HG03565 (cell line): ENCODE results near the gene ELK3.

Source experiments
- ATAC-seq: cut with Tn5 transposase; IDR thresholded peaks from one replicate; pipeline ENCODE4 v1.9.1; 2021; ENCODE audit warnings: mild to moderate bottlenecking, moderate library complexity; ENCODE audit not compliant: unreplicated experiment

The ELK3 gene

GRCh38 chr12:96256672-96257361 lies 62.6 kb downstream of the ELK3 start:
- no peak for ATAC-seq

DNA sequence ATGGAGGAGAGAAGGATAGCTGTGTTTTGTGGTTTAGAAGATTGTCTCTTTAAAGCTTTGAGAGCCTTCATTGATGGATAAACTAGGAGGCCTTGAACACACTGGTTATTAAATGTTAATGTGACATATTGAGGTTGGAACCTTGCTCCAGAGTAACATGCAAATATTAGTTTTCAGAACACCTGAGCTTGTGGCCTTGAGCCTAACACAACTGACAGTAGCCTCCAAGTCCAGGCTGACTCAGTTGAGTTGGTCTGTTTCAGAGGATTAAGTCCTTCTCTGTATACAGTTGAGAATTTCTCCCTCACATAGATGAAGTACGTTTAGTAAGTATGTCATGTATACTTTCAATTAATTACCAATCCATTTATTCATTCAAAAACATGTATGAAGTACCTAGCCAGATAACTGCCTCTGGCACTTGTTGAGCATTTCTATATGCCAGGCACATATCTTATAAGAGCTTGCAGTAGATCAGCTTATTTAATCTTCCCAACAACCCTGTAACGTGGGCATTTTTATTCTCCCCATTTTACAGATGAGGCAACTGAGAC lies 63.5 kb downstream of the ELK3 start:
- no peak for ATAC-seq

- ATAC-seq = no peak
Measured at GRCh38 chr12:96258104-96258961, 64.2 kb downstream of the ELK3 start.

DNA sequence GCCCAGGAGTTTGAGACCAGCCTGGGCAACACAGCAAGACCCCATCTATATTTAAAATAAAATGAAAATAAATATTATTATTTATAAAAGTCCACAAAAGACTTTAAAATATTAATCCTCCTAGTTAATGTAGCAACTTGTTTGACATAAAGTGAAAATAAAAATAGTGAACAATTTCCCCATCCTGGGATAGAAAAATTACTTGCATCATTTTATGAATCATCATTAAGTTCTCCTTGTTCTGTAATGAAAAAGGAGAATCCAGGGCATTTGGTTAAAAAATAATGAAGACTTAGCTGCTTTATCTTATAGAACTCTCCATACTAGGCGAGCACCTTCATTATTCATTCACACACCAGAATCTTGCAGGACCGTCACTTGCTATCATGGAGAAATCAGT lies 66.1 kb downstream of the ELK3 start:
- ATAC-seq = no peak

- ATAC-seq = no peak
Measured at GRCh38 chr12:96260644-96261043, 66.5 kb downstream of the ELK3 start.

GRCh38 chr12:96261557-96261956 lies 67.4 kb downstream of the ELK3 start:
- no peak for ATAC-seq

GRCh38 chr12:96263449-96263902 lies 69.3 kb downstream of the ELK3 start:
- ATAC-seq = no peak

DNA sequence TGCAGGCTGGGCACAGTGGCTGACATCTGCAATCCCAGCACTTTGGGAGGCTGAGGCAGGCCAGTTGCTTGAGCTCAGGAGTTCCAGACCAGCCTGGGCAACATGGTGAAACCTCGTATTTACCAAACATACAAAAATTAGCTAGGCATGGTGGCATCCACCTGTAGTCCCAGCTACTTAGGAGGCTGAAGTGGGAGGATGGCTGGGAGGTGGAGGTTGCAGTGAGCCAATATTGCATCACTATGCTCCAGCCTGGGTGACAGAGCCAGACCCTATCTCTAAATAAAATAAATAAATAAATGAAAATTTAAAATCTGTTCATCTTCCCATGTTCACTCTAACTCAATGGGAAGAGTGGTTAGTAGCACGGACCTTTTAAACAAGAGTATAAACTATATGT lies 71.2 kb downstream of the ELK3 start:
- ATAC-seq = no peak

- no peak for ATAC-seq
Measured at GRCh38 chr12:96265836-96266235, 71.7 kb downstream of the ELK3 start.

- ATAC-seq = peak; percentile 45
Measured at GRCh38 chr12:96266238-96266637, 72.1 kb downstream of the ELK3 start.

GRCh38 chr12:96271469-96272199 lies 77.5 kb downstream of the ELK3 start:
- no peak for ATAC-seq

GRCh38 chr12:96274331-96274730 lies 80.2 kb downstream of the ELK3 start:
- ATAC-seq = peak; percentile 59

- no peak for ATAC-seq
Measured at GRCh38 chr12:96285158-96285557, 91.0 kb downstream of the ELK3 start.

GRCh38 chr12:96289067-96289466 lies 94.9 kb downstream of the ELK3 start:
- ATAC-seq = no peak

DNA sequence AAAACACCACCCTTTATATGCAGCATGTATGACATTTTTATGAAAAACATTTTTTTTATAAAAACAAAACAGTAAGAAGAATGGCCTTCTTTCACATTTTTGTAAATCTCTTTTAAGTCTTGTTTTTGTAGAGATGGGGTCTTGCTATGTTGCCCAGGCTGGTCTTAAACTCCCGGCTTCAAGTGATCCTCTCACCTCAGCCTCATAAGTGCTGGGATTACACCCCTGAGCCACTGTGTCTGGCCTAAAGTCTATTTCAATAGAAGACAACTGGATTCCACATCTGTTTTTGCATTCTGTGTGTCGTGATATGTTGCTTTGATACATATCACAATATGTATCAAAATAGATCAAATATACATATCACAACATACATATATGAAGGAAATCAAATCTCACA lies 98.9 kb downstream of the ELK3 start:
- ATAC-seq = no peak

DNA sequence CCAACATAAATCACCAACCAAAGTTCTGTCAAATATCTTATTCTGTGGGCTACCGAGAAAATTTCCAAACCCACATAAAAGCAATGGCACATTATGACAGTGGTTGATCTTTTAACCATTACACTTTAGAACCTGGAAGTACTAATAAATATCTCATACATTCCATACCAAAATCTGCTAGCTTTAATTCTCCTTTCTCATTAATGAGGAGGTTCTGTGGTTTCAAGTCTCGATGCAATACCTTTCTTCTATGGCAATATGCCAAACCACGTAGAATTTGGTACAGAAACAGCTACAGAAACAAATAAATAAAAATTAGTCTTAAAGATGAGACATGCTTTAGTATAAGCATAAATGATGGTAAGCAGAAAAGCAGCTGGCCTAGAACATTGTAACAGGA lies 100.7 kb downstream of the ELK3 start:
- no peak for ATAC-seq

GRCh38 chr12:96295532-96296160 lies 101.5 kb downstream of the ELK3 start:
- no peak for ATAC-seq

DNA sequence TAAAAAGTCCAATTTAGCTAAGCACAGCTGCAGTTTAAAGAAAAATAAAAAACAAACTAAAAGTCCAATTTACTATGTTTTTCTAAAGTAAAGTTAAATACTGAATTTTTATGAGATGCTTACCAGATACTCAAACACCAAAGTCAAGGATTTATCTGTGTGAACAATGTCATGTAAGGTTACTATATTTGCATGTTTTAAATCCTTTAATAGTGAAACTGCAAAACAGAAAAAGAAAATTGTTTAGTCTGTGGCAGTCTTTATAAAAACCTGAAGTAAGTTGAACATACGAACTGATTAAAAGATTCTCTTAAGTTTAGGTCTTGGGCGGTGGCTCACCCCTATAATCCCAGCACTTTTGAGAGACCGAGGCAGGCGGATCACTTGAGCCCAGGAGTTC lies 103.3 kb downstream of the ELK3 start:
- ATAC-seq = no peak

DNA sequence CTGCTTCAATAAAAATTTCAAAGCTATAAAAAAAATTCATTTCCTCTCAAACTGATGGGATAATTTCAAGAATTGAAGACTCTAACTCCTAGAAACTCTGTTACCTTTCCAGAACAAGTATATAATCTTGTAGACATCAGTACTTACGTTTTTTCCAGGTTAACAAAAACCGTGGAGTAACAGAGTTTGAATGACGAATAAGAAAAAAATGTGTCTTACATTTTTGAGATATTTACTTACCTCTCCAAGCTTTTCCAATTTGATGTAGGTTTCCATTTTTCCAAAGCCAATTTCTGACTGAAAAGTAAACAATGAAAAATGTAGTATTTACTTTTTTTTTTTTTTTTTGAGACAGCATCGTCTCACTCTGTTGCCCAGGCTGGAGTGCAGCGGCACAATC lies 105.9 kb downstream of the ELK3 start:
- no peak for ATAC-seq

DNA sequence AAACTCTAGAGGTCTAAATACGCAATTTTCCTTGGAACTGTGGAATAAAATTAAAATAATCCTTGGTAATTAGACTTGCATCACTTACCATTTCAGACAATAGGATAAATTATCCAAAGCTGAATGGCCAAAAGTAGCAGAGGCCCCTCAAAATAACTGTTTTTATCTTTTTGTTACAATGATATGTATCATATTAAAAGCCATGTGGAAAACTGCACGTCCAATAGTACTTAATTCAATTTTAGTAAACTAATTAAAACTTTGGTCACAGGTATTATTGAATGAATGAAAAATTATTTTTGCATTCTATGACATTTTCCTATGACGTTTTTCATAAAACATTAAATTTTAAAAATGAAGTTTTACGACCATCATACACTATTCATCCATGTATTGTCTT lies 107.6 kb downstream of the ELK3 start:
- no peak for ATAC-seq
